Activated gamma-delta T cell treated with Interleukin-2 at 50 U/mL for 16 hours (primary cell): Measurements from ENCODE around the gene GNB3.

Experiments
- DNase-seq: peaks from one replicate; pipeline ENCODE4 v3.0.0-alpha.2; 2020

GNB3 gene

DNA sequence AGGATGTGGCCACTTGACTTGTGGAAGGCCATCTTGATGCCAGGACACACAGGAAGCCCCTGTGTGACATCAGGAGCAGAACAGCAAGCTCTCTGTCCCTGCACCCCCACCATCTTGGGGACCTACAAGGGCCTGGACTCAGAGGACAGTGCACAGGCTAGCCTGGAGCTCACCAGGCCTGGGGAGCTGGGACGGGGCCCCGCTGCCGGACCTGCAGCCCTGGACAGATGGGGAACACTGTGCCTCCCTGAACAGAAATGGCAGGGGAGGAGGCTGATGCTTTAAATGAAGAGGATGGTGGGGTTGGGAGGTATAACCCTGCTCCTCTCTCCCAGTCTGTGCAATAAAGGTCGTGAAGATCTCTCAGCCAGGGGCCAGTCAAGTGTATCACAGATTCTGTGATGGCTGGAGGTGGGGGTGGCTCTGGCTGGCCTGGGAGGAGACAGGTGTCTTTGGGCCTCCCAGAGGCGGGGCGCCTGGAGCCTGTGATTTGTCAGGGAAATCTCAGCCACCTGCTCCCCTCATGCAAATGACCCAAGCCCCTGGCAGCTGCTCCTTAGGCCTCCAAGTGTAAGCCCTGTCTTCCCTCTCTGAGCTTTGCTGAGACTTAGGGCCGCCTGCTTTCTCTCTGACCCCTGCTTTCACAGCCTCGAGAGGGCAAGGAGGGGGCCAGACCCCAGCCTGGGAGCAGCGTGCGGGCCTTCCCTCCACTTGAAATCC lies 1.1 kb upstream of the GNB3 start:
- no peak for DNase-seq

GRCh38 chr12:6840330-6840729 lies 395 bp upstream of the GNB3 start:
- no peak for DNase-seq

DNA sequence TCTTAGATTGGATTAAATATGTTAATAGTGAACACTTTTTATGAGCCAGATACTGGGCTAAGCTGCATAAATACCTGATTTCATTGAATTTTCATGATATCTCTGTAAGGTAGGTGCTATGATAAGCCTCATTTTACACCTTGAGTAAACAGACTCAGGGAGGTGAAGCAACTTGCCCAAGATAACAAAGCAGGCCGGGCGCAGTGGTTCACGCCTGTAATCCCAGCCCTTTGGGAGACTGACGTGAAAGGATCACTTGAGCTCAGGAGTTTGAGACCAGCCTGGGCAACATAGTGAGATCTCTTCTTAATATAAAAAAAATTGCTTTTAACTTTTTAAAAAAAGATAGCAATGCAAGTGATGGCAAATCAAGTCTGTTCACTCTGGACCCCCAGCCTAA lies 1.4 kb downstream of the GNB3 start:
- no peak for DNase-seq

DNA sequence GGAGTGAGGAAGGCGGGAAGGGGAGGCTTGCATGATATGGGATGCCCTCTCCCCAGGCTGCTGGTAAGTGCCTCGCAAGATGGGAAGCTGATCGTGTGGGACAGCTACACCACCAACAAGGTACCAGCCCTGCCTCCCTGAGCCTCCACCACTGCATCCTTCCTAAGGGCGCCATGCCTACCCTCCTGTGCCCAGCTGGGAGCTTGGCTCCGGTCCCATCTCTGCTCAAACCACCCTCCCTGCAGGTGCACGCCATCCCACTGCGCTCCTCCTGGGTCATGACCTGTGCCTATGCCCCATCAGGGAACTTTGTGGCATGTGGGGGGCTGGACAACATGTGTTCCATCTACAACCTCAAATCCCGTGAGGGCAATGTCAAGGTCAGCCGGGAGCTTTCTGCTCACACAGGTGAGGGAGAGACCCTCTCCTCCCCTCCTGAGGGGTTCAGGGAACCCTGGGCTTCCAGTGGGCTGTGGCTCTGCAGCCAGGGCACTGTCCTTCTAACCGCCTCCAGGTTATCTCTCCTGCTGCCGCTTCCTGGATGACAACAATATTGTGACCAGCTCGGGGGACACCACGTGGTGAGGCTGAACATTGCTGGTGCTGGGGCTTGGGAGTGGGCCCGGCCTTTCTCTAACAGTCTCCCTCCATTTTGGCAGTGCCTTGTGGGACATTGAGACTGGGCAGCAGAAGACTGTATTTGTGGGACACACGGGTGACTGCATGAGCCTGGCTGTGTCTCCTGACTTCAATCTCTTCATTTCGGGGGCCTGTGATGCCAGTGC lies 2.6 kb downstream of the GNB3 start:
- no peak for DNase-seq

GRCh38 chr12:6845395-6845794 lies 4.7 kb downstream of the GNB3 start:
- DNase-seq: no peak

- no peak for DNase-seq
Observed at GRCh38 chr12:6846316-6846869, 5.7 kb downstream of the GNB3 start.

DNA sequence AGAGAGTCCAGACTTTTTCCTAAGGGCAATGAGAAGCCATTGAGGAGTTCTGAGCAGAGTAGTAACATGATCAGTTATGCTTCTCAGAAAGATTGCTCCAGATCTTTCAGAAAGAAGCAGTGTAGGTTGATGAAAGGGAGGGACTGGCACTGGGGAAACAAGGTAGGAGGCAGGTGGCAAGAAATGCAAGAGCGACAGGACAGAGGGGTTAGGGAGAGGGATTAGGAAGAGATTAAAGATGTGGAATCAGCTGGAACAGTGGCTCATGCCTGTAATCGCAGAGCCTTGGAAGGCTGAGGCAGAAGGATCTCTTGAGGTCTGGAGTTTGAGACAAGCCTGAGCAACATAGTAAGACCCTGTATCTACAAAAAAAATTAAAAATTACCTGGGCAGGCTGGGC lies 7.0 kb downstream of the GNB3 start:
- DNase-seq: no peak

- DNase-seq: no peak
Observed at GRCh38 chr12:6849427-6849826, 8.7 kb downstream of the GNB3 start.

GRCh38 chr12:6849976-6850560 lies 9.3 kb downstream of the GNB3 start:
- no peak for DNase-seq

- no peak for DNase-seq
Observed at GRCh38 chr12:6850796-6851152, 10.0 kb downstream of the GNB3 start.

DNA sequence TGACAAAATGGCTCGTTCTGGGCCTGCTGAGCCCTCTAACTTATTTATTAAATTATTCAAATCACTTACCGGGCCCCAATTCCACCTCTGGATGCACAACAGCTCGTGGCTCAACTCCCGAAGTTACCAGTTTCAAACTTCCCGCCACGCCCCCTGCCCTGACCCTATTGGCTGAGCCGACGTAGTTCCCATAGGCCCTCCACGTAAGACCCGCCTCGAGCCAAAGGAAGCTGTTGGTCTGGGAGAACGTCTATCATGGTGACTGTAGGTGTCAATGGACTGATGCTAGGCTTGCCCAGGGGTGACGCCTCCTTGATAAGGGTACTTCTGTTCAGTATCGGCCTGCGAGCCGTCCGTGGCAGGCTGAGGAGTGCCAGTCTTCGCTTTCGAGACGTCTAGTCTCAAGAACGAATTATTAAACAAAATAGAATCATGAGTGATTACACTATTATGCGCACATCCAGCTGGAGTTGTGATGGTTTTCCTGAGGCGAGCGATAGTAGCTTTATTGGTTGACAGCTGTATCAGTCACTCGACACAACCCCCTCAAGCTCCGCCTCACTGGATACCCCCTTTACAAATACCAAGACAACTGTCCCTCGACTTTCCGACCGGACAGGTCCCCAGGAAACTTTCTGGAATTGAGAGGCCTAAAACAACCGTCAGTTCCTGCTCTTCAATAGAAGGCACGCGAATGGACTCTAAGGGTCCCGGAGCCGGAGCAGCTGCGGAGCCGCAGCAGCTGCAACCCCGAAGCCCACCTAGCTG lies 10.6 kb downstream of the GNB3 start, which contains the start of gene CDCA3:
CDCA3 (minus strand) TSS at position 134 of the 768 bp plus-strand sequence. CDS start 334 bp downstream, outside the sequence.
- peak; percentile 92 for DNase-seq

DNA sequence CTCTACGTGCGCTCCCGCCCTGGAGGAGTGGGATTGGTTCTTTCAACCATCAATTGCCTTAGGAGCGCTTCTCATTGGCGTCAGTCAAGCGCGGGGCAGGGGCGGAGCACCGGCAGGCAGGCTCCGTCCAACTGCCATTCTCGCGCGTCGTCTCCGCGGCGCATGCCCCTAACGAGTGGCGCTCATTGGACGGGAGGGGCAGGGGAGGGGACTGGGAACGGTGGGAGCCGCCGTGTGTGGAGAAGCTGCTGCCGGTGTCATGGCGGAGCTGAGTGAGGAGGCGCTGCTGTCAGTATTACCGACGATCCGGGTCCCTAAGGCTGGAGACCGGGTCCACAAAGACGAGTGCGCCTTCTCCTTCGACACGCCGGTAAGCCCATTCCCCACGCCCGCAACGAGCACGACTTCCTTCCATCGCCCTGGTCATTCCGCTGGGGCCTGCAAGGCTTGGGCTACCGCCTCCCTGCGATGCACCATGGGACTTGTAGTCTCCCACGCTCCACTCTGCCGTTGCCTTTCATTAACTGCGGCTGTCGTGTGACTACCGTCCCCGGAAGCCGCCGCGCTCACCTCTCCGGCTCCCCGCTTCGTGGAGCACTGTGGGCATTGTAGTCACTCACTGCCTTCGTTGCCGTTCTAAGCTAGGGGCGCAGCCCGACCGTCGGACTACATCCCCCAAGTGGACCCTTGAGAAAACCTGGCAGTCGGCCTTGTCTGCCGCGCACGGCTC lies 11.4 kb downstream of the GNB3 start, which contains the start of gene USP5:
USP5 (plus strand) TSS at position 230 of the 730 bp plus-strand sequence; CDS start at position 260, 30 bp downstream.
- peak; percentile 97 for DNase-seq

- peak; percentile 34 for DNase-seq
Observed at GRCh38 chr12:6852651-6853354, 12.1 kb downstream of the GNB3 start.

DNA sequence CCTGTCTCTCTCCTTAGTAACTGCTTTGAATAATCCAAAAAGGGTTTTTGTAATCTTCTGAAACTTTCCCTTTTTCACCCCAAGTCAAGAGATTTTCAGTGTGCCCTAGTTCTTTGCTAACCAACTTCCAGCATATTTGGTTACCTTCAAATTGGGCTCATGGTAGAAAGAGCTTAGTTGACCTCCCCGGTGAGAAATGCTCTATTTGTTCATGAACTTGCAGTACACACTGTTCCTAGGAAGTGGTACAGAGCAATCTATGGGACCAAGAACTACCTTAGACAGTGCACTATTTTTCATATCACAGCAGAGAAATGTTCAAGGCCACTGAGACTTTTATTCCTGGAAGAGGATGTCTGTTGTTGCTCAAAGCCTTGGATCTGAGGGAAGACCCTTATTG lies 12.9 kb downstream of the GNB3 start:
- no peak for DNase-seq

- DNase-seq: no peak
Observed at GRCh38 chr12:6854036-6854435, 13.3 kb downstream of the GNB3 start.

DNA sequence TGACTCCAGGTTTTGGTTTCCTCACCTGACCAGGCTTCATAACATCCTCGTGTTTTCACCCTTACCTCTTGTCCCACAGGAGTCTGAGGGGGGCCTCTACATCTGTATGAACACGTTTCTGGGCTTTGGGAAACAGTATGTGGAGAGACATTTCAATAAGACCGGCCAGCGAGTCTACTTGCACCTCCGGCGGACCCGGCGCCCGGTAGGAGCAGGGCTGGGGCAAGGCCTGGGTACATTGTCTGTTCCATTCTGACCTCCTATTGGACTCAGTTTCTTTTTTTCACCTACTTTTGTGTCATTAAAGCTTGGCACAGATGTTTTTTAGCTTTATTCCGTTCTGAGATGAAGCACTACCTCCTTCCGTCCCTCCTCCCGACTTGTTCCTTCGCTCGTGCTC lies 14.6 kb downstream of the GNB3 start:
- DNase-seq: no peak

GRCh38 chr12:6858799-6859198 lies 18.1 kb downstream of the GNB3 start:
- no peak for DNase-seq

- no peak for DNase-seq
Observed at GRCh38 chr12:6860116-6860515, 19.4 kb downstream of the GNB3 start.

- DNase-seq: no peak
Observed at GRCh38 chr12:6860942-6861341, 20.2 kb downstream of the GNB3 start.

- DNase-seq: no peak
Observed at GRCh38 chr12:6861391-6861790, 20.7 kb downstream of the GNB3 start.

- DNase-seq: no peak
Observed at GRCh38 chr12:6863033-6863432, 22.3 kb downstream of the GNB3 start.
